GM20431 (cell line): ENCODE results near the gene KCNJ5.

Source experiments
- in situ Hi-C: fragments of 300-500 bp; cut with MseI, MboI; formaldehyde crosslinking; loops from one replicate; pipeline ENCODE4 v1.15.0; 2020; ENCODE audit warnings: low sequenced_read_pairs; ENCODE audit not compliant: unreplicated experiment

Gene KCNJ5

DNA sequence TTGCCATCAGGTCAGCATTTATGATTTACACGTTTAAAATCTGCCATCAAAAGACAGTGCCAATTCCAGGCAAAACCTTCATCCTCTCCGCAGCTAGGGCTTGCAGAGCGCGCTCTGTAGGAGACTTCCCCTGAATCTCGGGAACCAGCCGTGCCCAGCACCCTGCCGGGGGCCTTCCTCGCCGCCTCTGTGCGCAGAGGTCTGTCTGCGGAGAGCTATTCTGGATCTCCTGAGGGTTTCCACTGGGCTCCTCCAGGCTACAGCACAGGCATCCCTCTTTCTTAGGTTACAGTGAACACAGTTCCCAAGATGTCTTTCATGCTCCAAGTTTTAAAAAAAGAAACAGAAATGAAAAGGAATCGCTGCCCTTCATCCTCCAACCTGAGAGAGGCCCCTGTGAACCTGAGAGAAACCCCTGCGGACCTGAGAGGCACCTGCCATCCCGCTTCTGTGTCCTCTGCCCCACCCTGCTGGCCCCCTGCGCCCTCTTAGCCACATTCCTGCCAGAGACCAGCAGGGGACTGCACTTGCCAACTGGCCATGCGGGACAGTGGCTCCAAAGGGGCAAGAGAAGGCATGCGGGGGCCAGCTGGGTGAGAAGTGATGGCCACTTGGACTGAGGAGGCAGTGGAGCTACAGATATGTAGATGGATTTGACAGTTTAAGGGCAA is 35.4 kb downstream of the KCNJ5 start:
- in situ Hi-C loops, result no loop called here

DNA sequence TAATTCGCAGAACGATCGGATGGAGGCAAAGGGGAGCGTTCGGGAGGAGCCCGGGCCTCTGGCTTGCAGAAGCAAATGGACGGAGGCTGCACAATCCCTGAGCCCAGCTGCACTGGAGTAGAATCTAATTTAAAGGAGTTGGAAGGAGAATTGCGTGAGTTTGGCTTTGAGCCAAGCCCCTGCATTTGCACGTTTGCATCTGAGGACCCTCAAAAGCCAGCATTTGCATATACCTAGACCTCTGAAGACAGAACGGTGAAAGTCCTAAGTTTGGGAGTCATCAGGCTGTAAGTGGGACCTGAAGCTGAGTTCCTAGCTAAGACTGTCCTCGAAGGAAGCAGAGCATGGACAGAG is 35.9 kb downstream of the KCNJ5 start:
- in situ Hi-C loops, result no loop called here

DNA sequence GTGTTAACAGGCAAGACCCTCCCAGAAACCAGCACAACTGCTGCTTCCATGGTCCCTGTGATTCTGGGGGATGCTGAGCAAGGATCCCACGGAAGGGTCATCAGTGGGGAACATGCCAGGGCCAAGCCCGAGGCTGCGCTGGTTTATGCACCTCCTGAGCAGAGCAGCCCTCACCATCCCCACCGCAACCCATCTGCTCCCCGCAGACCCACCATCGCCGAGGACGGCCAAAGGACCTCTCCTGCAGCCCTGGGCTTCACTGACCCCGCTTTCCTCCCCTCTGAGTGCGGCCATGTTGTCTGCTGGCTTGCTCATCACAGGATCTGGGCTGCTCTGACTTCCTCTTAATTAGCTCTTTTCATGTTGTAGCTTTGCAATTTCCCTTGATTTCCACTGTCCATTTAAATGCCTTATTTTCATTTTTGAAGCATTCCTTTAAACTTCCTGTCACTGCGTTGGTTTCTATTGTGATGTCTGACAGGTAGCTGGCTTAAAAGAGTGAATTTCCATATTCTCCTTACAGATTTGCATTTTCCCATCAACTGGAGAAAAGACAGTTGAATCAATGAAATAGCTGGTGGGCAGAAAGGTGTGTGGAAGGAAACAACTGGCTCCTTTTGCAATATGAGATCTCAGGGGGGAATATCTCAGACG is 36.7 kb downstream of the KCNJ5 start:
- in situ Hi-C loops, result no loop called here

DNA sequence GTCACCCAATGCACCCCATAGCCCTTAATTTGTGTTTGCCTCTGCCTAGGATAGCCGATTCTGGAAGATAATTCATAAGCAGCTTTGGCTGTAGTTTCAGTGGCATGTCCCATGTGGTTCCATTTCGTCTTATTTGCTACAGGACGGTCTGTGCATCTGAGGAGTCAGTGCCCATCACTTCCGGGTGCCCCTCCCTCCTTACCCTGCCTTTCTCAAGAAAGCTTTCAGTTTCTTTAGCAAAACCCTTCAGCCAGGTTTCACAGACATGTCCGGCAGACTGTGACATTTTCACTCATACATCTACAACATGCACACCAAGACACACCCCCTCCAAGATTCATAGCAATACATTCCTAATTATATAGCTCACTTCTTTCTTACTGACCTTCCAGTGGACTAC is 37.2 kb downstream of the KCNJ5 start:
- in situ Hi-C loops, result no loop called here

DNA sequence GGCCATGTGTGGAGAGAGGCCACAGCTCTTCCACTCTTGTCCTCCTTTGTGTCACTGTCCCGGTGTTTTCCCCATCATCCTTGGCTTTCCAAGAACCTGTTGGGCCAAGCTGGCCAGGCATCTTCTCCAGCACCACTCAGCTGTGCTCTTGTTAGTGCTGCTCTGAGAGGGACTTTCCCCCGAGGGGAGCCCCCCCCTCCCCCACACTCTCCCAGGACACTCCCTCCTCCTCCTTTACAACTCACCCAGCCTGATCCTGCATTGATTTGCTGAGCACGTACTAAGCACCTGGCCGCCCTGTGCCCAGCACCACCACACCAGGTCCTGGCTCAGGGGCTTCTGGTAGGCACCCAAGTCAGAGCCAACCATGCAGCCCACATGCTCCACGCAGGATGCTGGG is 38.3 kb downstream of the KCNJ5 start:
- in situ Hi-C loops, result no loop called here

DNA sequence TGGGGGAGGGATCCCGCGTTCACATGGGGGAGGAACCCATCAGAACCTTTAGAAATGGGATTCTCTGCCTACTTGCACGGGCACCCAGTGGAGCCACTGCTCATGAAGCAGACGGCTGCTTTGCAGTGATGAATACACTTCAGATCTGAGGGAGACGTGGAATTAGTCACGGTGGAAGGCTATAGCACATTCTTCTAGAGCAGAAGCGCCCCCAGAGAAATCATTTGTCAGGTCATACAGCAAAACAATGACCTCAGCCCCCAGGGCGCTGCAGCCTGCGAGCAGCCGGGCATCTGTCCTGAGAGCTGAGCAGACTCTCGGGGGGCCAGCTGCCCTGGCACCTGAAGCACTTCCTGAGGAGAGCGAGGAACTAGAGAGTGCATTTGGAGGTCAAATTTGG is 38.8 kb downstream of the KCNJ5 start:
- in situ Hi-C loops, result no loop called here

DNA sequence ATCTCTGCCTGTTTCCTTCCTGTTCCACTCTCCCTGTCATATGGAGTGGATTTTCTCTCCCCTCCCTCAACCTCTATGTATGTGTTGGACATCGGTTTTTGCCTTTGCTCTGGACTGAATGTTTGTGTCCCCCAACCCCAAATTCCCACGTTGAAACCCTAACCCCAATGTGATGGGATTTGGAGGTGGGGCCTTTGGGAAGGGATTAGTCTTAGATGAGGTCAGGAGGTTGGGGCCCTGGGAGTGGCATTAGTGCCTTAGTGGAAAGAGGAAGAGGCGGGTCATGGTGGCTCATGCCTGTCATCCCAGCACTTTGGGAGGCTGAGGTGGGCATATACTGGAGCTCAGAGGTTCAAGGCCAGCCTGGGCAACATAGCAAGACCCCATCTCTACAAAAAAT is 39.9 kb downstream of the KCNJ5 start:
- in situ Hi-C loops, result no loop called here

DNA sequence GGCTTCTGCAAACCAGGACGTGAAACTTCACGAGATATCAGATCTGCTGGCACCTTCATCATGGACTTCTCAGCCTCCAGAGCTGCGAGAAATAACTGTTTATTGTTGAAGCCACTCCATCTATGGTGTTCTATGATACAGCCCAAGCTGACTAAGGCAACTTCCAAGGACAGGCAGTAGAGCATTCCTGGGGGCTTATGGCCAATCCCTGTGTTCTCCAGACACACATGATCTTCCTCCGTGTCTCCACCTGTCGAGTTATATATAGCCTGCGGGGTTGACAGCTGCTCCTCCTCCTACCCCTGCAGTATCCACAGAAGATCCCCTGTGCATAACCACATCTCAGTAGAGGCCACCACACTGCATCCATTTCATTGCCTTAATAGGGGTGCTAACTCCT is 40.5 kb downstream of the KCNJ5 start:
- in situ Hi-C loops, result no loop called here

DNA sequence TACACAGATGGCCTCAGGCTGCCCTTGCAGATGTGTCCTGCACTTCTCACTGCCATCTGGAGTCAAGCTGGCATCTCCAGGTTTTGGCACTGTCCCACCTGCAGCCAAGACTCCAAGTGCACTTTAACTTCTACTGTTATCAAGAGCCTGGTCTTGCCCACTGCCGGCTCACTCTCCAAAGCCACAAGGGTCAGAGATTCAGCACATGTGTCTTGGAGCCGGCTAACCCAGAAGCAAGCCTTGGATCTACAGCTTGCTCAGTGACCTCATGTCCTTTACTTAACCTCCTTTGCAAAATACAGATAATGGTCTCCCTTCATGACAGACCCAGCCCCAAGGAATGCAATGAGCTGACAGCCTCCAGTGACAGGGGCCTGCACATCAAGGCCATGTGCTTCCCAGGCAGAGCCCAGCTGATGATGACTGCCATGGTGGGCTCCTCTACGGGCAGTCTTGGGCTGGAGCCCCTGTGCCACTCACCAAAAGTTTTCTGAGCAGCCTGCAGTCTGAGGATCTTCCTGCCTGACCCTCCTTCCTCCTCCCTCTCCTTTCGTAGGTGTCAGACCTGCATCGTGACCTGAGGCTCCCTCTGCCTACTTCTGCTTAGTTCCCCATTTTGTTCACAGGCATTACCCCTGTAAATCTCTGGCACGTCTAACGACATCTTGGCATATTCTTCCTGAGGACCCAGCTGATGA is 42.5 kb downstream of the KCNJ5 start:
- in situ Hi-C loops, result no loop called here

DNA sequence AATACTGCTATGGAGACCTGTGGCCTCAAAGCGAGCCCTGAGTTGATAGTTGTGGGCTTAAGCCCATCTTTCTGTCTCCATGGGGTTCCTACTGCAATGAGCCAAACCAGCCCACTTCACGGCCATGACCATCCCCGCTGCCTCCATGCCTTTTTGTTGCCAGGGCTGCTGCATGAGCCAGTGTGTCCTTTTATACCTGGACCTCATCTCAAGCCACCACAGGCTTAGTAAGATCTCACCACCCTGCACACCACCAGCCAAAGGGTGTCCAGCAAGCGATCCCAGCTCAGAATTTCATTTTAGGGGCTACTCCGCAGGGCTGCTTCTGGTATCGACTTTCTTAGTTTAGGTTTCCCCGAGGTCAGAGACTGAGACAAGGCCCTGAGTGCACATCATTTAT is 43.2 kb downstream of the KCNJ5 start:
- in situ Hi-C loops, result no loop called here

DNA sequence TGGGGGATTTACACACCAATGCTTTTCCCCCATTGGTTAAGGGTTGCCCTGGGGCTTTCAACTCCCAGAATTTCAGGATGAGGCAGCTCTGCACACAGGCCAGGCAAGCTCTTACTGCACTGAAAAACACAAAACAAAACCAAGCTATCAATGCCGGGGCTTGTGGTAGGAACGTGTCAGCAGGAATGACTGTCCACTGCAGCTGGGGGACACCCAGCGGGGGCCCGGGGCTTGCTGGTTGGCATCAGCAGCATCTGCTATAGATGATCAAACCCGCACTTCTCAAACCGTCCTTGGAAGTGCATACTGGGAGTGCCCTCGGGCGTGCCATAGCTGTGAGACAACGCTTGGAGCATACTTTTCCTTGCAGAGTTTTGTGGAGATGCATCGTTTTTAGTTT is 43.8 kb downstream of the KCNJ5 start:
- in situ Hi-C loops, result no loop called here

DNA sequence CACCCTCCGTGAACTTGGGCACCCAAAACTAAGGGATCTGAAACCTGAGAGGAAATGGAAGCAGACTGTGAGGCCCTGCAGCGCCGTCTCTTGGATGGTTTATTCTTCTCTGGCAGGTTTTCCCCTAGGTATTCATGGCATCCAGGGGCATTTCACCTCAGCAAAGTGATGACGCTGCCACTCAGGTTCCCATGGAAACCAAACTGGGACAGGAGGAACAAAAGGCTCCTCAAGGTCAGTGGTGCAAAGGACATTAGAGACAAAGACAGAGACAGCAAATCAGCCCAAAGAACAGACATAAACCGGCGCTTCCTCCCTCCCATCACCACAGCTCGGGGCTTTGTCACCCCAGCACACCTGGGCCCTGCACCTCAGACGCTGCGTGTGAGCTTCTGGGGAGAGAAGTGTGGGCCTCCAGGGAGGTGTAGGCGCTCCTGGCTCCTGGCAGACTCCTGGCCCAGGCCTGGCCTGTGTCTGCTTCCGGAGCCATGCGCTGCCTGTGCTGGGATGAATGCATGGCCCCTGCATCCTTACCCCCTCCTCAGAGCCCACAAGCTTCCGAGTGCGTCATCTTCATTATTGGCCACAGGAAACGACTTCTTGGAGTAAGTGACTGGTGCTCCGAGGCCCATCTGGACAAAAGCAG is 45.6 kb downstream of the KCNJ5 start:
- in situ Hi-C loops, result no loop called here

DNA sequence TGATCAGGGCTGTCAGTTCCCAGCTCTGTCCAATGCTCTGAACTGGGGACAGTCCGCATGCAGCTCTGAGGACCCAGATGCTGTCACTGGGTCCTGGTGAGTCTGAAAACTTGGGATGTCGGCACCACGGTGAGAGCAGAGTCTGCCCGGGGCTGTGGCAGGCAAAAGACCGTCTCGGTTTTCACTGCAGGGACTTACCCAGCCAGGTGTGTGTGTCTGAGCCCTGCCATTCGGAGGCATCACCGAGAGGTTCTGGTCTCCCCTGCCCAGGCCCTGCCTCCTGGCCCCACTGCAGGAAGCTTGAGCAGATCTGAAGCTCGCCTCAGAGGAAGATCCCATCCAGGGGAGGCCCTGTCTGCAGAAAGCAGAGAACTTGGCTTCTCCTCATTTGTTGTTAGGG is 46.3 kb downstream of the KCNJ5 start:
- in situ Hi-C loops, result no loop called here

DNA sequence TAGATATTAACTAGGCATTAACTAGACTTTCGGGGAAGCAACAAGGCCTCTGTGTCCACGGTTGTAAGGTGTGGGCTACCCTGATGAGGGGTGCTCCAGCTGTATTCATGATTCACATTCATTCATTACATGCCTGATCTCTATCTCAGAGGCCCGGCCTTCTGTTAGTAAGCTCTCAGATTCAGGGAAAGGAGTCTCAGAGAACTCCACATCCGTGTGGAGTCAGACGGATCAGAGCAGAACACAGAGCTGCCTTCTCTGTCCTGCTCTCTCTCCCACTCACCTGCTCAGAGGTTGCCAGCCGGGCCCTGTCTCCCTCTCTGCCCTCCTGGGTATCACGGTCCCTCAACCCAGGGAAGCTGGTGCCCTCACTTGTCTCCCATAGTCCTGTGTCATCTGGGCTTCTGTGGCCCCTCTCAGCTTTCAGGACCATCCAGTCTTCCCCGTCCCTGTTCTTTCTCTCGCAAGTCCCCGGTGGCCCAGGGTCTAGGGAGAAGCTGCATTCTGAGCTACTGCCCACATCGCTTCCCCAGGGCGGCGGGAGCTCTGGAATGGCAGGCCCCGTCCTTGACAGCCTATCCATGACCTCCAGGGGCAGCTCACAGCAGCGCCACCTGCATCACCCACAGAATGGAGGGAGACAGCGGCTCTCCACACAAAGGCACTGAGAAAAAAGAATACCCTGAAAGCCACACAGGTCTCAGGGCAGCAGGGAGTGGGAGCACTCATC is 47.2 kb downstream of the KCNJ5 start:
- in situ Hi-C loops, result no loop called here

DNA sequence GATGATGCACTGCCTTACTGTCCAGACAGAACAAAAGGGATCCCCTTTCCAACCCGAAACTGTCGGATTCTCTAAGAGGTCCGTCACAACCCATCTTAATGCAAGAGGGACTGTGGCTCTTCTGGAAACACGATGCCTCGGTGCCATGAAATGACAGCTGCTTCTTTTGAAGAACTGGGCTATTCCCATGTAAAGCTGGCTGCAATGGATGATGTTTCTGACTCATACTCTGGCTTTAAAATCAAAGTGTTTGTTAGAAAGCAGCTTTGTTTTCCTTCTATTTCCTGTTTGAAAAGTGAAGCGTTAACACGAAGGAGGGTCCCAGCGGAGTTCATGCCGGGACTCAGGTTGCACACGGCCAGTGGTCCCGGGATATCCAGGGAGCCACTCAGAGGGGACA is 48.4 kb downstream of the KCNJ5 start:
- in situ Hi-C loops, result no loop called here

DNA sequence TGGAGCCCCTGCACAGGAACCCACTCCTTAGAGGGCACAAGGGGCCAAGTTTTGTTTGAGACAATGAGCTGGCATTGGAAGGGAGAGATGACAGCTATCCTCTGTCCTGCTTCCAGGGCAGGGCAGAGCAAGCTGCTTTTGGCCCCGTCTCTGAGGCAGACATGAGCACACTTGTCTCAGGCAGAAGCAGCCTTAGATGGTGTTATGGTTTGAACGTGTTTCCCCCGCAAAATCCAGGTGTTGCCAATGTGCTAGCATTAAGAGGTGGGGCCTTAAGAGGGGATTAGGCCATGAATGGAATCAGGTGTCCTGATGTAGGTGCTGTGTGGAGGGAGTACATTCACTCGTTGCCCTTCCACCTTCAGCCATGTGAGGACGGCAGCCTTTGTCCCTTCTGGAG is 49.0 kb downstream of the KCNJ5 start:
- in situ Hi-C loops, result no loop called here

DNA sequence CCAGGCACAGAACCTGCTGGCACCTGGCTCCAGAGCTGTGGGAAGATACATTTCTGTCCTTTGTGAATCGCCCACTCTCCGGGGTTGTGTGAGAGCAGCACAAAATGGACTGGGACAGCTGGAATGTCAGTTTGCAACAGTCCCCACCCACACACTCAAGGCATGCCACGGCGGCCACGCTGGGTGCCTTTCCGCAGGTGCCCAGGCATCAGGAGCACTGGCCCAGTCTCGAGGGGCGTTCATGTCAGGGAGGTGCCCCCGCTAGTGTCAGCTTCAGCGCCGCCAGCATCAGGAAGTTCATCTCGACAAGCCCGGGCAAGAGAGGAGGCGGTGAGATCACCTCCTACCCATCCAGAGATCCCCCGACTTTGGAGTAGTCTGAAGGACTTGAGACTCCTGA is 49.4 kb downstream of the KCNJ5 start:
- in situ Hi-C loops, result no loop called here

DNA sequence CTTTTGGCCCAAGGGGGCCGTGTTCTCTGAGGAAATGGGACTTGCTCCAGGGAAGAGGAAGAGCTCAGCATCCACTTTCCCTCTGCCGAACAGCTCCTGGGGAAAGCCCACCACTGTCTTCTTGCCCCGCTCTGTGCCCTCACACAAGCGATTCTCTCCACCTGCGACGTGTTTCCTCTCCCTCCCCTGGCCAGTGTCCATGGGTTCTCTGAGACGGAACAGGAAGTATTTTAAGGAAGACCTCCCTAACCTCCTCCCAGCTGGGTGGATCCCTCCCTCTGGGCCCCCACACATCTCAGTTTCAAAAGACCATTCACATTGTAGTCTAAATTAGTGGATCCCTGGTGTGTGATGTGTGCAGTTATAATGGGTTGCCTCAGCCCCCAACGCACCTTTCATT is 50.0 kb downstream of the KCNJ5 start:
- in situ Hi-C loops, result no loop called here

DNA sequence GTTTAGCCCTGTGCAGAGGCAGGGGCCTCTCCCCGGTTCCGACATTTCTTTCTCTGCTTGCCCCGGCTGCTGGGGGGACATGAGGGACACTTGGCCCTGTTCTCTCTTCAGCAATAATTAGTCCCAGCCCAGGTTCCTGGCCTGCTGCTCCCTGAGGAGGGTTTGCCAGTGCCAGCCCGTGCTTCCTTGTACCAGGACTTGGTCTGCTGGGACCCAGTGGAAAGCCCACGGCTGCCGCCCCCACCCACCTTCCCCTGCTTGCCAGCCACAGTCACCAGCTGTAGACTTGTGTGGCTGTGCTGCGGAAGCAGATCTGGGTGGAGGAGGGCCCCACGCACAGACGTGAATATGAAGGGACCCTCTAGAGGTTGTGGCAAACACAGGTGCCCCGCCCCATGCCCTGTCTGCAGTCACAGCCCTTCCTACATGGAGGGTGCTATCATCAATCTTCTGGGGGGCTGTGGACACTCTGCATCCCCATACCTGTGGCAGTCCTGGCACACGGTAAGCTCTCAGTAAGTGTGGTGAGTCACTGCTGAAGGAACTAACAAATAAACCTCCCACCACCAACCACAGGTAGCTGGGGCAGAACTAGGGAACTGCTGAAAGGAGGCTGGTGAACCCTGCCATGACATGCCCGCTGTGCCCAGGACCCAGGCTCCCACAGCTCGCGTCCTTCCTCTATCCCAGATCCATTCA is 50.6 kb downstream of the KCNJ5 start:
- in situ Hi-C loops, result no loop called here

DNA sequence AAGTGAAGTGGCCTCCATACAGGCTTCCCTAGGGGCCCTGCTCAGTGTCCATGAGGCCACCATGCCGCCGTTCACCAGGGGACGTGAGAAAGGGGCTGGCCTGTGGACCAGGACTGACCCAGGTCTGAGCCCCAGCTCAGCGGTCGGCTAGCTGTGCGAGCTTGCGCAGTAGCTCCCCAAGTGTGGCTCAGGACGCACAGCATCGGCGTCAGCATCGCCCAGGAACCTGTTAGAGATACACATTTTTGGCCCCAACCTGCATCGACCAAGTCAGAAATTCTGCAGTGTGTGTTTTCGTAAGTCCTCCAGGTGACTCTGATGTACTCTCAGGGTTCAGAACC is 51.1 kb downstream of the KCNJ5 start:
- in situ Hi-C loops, result no loop called here
